Right renal cortex interstitium (tissue), 3 donors: ENCODE data around the gene PTPRT. TPM values are rescaled to one million over a fixed set of nuclear protein-coding genes. Genes with fewer than 3 reads are reported as not detected.

Source experiments
- DNase-seq, 3 donors: peaks; one replicate each; pipeline ENCODE4 v3.0.0-alpha.2; 2013; ENCODE audit warnings: low read depth in 3 of 3, low spot score in 2 of 3
- polyA plus RNA-seq, 3 donors: library from polyadenylated mRNA; unstranded; fragments of 120-200 nt; gene quantifications; one replicate each; pipeline ENCODE4 v1.2.1, GENCODE V29; 2013; ENCODE audit not compliant: insufficient read length in 3 of 3

Gene PTPRT
- polyA plus RNA-seq, result 1 to 10 TPM in 2 of 3 donors, under 1 TPM in 1; 0.33 to 1.4 (median 1.0) TPM

DNA sequence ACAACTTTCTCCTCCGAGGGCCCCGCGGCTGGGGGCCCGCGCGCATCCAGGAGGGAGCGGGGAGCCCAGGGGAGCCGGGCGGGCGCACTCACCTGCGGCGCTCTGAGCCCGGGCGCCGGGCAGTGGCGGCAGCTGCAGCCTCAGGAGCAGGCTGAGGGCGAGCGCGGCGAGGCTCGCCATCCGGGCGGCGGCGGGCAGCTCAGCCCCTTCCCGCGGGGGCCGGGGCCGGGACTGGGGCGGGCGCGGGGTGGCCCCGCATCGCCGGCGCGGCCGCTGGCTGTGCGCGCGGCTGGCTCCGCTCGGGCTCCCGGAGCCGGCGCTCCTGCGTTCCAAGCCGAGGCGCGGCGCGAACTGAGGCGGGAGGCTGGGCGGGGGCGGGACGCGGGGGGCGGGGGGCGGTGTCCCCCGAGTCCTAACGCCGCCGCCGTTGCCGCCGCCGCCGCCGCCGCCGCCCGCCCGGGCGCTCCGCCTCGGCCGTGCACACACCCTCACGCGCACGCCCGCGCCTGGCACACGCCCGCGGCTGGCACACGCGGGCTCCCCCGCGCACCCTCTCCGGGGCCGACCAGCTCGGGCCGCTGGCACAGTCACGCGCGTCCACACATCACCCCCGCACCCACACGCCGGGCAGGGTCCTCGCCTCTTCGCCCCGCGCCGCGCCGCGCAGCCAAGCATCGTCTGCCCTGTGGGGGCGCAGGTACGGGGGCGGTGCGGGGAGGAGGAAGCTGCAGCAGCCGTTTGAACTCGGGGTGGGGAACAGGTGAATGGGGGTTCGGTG, at the start of gene PTPRT:
TSS of gene PTPRT (minus strand) at position 353 of the 778 bp plus-strand sequence. CDS start at position 180, 173 bp downstream.
- DNase-seq, result no peak

GRCh38 chr20:43238833-43239232, 49.1 kb upstream of the PTPRT start:
- no peak for DNase-seq

DNA sequence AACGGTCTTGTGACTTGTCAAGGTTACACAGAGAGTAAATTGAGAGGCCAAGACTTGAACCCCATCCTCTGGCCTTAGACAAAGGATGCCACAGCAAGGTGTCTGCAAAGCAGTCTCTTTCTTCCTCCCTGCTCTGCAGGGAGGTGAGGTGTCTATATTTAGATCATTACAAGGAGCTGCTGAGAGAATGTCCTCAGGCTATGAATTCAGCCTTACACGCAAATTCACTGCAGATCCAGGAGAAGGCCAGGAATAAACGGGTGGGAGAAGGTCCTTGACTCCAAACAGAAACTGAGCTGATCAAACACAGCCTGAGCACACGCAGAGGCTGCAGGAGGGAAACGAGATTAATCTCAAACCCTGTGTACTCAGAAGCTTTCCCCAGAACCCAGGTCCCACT, 48.6 kb upstream of the PTPRT start:
- no peak for DNase-seq

DNA sequence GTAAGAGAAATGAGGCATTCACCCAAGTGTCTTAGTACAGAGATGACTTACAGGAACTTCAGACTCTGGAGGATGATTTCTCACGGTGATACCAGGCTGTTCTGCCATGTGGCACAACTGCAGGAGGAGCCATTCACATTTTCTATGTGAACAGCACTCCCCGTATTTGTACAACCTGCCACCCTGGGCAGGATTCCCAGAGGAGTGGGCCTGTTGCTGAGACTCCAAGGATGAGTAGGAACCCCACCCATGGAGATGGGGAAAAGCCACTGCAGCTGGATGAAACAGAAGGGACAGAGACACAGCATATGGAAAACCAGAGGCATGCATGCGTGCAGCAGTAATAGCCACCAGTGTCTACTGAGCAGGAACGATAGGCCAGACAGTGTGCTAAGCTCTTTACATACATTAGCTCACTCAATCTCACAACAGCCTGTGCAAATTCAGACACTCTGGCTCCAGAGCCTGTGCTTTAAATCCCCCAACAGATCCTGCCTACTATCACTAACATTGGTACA, 48.0 kb upstream of the PTPRT start:
- DNase-seq, result no peak

DNA sequence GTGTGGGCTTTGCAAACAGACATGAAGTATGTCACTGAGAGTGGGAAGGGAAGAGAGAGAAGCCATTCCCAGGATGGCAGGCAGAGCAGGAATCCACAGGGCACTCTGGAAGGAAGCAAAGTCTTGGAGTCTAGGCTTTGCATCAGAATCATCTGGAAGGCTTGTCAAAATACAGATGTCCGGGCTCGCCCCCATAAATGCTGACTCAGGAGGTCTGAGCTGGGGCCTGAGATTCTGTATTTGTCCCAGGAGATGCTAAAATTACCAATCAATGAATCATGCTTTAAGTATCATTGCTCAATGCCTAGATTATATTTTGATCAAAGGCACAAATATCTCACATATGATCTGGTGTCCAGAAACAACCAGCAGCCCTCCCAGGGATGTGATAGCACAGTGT, 46.3 kb upstream of the PTPRT start:
- DNase-seq, result no peak

GRCh38 chr20:43231829-43232228, 42.1 kb upstream of the PTPRT start:
- no peak for DNase-seq

GRCh38 chr20:43229696-43230095, 40.0 kb upstream of the PTPRT start:
- no peak for DNase-seq

DNA sequence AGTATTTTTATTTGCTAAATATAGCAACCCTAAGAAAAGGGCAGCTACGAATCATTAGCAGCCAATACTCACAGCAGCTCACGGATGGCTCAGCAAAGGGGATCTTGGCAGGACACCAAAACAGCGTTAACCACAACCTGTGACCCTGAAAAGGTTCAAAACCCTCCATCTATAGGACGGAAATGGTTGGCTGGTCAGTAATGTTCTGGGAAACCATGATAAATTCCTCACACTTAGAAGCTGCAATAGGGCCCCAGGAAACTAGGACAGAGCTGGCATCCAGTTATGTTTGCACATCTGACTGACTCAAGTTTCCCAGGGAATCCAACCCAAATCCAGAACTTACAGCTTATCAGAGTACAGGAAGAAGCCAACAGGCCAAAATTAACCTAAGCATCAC, 30.9 kb upstream of the PTPRT start:
- DNase-seq, result no peak

- DNase-seq, result no peak
Measured at GRCh38 chr20:43210901-43211300, 21.2 kb upstream of the PTPRT start.

DNA sequence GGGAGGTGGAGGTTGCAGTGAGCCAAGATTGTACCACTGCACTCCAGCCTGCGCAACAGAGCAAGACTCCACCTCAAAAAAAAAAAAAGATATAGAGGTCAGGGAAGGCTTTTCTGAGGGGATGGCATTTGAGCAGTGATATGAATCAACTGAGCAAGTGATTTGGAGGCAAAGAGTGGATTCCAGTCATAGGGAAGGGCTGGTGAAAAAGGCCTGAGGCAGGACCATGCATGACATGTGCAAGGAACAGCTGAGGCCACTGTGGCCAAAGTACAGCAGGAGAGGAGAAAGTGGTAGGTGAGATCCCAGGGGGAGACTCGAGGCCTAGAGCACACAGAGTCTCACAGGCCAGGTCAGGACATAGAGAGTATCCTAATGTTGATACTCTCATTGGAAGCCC, 20.1 kb upstream of the PTPRT start:
- DNase-seq, result no peak

GRCh38 chr20:43205699-43206098, 16.0 kb upstream of the PTPRT start:
- no peak for DNase-seq

- DNase-seq, result no peak
Measured at GRCh38 chr20:43202100-43202499, 12.4 kb upstream of the PTPRT start.

GRCh38 chr20:43198607-43199006, 8.9 kb upstream of the PTPRT start:
- no peak for DNase-seq

DNA sequence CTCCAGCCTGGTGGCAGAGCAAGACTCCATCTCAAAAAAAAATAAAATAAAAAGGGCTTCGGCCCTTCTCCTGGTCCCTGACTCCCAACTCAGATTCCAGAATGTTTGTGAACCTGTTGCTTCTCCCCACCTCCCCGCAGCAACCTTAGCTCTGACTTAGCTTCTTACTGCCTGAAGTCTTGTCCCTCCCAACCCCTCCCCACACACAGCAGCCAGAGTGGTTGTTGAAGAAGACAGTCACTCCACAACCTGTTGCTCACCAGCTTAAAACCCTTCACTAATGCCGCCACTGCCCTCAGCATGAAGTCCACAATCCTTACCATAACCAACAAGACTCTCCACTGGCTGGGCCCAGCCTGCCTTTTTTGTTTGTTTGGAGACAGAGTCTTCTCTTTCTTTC, 6.5 kb upstream of the PTPRT start:
- no peak for DNase-seq

DNA sequence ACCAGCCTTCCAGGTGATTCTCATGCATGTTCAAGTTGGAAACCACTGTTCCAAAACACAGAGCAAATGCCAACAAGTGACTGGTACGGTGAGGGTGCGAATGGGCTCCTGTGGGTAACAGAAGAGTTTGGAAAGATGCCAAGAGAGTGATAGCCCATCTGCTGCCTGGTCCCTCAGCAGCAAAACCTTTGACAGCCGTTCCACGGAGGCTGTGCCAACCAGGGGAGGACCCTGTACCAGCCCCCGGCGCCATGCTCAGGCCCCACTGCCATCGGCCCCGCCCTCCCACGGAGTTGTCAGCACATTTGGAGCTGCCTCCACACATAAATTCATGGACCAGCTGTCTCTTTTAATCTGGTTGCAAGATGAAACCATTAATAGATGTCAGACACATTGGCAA, 4.4 kb upstream of the PTPRT start:
- no peak for DNase-seq

DNA sequence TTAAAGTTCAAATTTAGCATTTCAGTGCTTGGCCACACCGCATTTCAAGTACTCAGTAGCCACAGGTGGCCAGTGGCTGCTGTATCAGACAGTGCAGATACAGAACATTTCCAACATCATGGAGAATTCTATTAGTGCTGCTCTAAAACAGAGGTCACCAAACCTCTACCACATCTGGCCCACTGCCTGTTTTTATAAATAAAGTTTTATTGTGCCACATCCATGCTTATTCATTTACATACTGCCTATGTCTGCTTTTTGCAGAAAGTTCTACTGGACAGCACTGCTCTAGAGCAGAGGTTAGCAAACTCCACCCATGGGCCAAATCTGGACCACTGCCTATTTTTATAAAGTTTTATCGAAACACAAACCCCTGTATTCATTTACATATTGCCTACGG, 3.7 kb upstream of the PTPRT start:
- no peak for DNase-seq

- DNase-seq, result no peak
Measured at GRCh38 chr20:43191946-43192863, 2.5 kb upstream of the PTPRT start.

DNA sequence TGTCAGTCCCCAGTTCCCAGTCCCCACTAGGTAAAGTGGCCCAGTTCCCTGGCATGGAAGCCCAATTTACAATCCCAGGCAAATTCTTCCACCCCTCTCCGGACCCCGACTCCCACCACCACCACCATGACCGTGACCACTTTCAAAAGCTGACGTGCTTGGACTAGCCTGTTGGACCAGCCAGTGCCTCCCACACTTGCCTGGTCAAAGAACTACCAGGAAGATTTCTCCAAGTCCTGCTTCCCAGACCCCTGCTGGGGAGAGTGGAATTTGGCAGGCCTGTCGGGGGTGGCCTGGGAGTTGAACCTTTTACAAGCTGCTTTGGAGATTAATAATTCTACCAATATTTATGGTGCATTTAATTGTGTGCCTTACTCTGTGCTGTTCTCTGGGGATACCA, 1.4 kb upstream of the PTPRT start:
- no peak for DNase-seq

DNA sequence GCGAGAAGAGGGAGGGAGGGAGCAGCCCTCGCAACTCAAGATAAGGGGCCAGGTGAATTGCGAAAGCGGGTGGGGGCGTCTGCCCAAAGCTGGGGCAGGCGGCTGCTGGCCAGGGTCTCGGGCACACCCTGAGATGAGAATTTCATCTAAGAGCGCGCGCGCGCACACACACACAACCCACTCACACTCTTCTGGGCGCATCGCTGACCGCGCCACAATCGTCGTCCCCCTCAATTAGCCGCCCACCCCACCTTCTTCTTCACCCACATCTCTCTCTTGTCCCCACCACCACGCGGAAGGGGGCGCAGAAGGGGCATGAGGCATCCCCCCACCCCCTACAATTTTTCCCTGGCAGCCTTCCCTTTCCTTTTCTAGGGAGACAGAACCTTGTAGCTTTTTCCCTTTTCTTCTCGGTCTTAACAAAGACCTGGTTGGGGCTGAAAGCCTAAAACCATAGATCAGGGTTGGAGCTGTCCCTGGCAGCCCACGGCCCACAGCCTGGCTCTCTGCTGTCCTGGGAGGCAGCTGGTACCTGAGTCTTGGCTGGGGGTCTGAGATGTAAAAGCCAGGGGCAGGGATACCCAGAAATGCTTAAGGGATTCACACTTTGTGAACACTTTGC, 737 bp upstream of the PTPRT start:
- DNase-seq, result no peak

DNA sequence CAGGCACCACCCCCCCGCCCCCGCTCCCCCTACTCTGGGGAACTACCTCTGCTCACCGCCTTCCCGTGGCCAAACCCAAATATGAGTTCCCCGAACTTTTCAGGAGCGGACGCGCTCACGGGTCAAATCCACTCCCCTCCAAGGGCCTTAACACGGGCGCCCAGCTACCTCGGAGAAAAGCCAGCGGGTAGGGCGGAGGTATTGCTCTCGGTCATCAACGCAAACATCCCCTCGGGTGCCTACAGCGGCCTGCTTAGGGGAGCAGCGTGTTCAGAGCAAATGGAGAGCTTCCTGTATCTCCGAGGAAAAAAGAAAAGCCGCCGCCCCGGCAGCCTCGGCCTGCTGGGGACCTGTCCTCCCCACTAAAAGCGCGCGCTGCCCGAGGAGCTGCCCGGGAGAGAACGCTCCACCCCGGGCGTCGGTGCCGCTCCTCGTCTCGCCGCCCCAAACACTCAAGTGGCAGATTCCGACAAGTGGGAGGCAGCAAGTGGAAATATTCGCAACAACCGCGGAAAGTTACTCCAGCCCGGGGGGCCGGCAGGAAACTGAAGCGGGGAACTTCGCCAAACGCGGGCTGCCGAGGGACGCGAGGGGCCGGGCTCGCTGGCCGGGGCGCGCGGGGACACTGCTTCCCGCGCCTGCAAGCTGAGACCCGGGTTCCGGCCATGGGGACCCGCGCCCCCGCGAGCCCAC, 699 bp downstream of the PTPRT start:
- no peak for DNase-seq
